Brain microvascular endothelial cell (primary cell): Measurements from ENCODE around the gene SLITRK4.

Experiments
- DNase-seq: peaks from one replicate; pipeline ENCODE4 v3.0.0-alpha.2; 2020
- H3K27ac ChIP-seq: fragments of 250-450 bp; sonication (Bioruptor Pico); 2 replicates; pipeline ENCODE4 v1.5.1; 2020; ENCODE audit warnings: mild to moderate bottlenecking, moderate library complexity
- H3K27me3 ChIP-seq: fragments of 250-450 bp; sonication (Bioruptor Pico); replicated peaks from 2 replicates; pipeline ENCODE4 v1.5.1; 2020; ENCODE audit warnings: mild to moderate bottlenecking
- H3K36me3 ChIP-seq: fragments of 250-450 bp; sonication (Bioruptor Pico); replicated peaks from 2 replicates; pipeline ENCODE4 v1.5.1; 2020; ENCODE audit warnings: mild to moderate bottlenecking
- H3K4me3 ChIP-seq: 2 replicates; pipeline ENCODE4 v1.5.1; 2011; ENCODE audit warnings: low read depth, mild to moderate bottlenecking, control low read depth, low read length, moderate library complexity
- CTCF ChIP-seq: IDR thresholded peaks from 2 replicates; pipeline ENCODE4 v1.5.1; 2011; ENCODE audit warnings: low read depth, mild to moderate bottlenecking, moderate library complexity, low read length, control low read depth, inconsistent platforms; ENCODE audit errors: missing control alignments
- in situ Hi-C: cut with HindIII; loops from 2 replicates; pipeline ENCODE4 v1.10.0; 2017; ENCODE audit warnings: low sequenced_read_pairs, low pct_ligation_motif_present

The SLITRK4 gene

GRCh38 chrX:143661286-143661685 is 25.4 kb upstream of the SLITRK4 start:
- Histone ChIP-seq H3K4me3 (no peak overlapping the region), H3K36me3 (no peaks in the 10 kb centered on the region), H3K27me3 (no peaks in the 10 kb centered on the region), H3K27ac (no peak overlapping the region)
- in situ Hi-C loops: no loop called here
- DNase-seq: no peak
- no peak for TF ChIP-seq CTCF

- no peak for DNase-seq
- H3K4me3 ChIP-seq: no peak overlapping the region
- H3K27ac ChIP-seq: no peak overlapping the region
- no peaks in the 10 kb centered on the region for H3K36me3 ChIP-seq
- in situ Hi-C loops: no loop called here
- TF ChIP-seq CTCF: no peak
- no peaks in the 10 kb centered on the region for H3K27me3 ChIP-seq
Observed at GRCh38 chrX:143648705-143649104, 12.8 kb upstream of the SLITRK4 start.

GRCh38 chrX:143642426-143642825 is 6.5 kb upstream of the SLITRK4 start:
- no peak overlapping the region for H3K4me3 ChIP-seq
- in situ Hi-C loops: no loop called here
- H3K27me3 ChIP-seq: no peaks in the 10 kb centered on the region
- no peaks in the 10 kb centered on the region for H3K36me3 ChIP-seq
- no peak for TF ChIP-seq CTCF
- H3K27ac ChIP-seq: no peak overlapping the region
- no peak for DNase-seq

GRCh38 chrX:143636831-143637230 is 930 bp upstream of the SLITRK4 start:
- no peak for DNase-seq
- in situ Hi-C loops: no loop called here
- H3K27ac ChIP-seq: no peak overlapping the region
- TF ChIP-seq CTCF: no peak
- no peaks in the 10 kb centered on the region for H3K36me3 ChIP-seq
- H3K27me3 ChIP-seq: no peaks in the 10 kb centered on the region
- H3K4me3 ChIP-seq: no peak overlapping the region

GRCh38 chrX:143634663-143635455 is 1.0 kb downstream of the SLITRK4 start:
- Histone ChIP-seq H3K27me3 (no peaks in the 10 kb centered on the region), H3K27ac (no peak overlapping the region), H3K4me3 (peak overlapping the region; percentile 22), H3K36me3 (no peaks in the 10 kb centered on the region)
- no peak for TF ChIP-seq CTCF
- DNase-seq: no peak
- in situ Hi-C loops: no loop called here

GRCh38 chrX:143634309-143634662 is 1.6 kb downstream of the SLITRK4 start:
- no peak for TF ChIP-seq CTCF
- in situ Hi-C loops: no loop called here
- Histone ChIP-seq H3K4me3 (peak overlapping the region; percentile 9), H3K27me3 (no peaks in the 10 kb centered on the region), H3K36me3 (no peaks in the 10 kb centered on the region), H3K27ac (no peak overlapping the region)
- no peak for DNase-seq
